ENCODE results near the gene KIAA0825. TPM values are rescaled to one million over a fixed set of nuclear protein-coding genes. Genes with fewer than 3 reads are reported as not detected.

The KIAA0825 gene
- total RNA-seq, 1 experiment from 2014 or later, result 2.3 TPM

Other genes starting within 250 kb of the KIAA0825 start
- 11.3 and 13.9 TPM in 2 replicates for gene SLF1, start 65 bp upstream of the KIAA0825 start, total RNA-seq (2014; rRNA removed; shearing (Covaris generic))

Data from H4 (cell line).